ENCODE data around the gene NTSR1. TPM values are rescaled to one million over a fixed set of nuclear protein-coding genes. Genes with fewer than 3 reads are reported as not detected.
A peak's percentile ranks its signal among the peaks of the same experiment; 100 is the strongest.

Gene NTSR1
- 0.05 TPM in 1 of 2 replicates, not detected in the other for total RNA-seq

DNA sequence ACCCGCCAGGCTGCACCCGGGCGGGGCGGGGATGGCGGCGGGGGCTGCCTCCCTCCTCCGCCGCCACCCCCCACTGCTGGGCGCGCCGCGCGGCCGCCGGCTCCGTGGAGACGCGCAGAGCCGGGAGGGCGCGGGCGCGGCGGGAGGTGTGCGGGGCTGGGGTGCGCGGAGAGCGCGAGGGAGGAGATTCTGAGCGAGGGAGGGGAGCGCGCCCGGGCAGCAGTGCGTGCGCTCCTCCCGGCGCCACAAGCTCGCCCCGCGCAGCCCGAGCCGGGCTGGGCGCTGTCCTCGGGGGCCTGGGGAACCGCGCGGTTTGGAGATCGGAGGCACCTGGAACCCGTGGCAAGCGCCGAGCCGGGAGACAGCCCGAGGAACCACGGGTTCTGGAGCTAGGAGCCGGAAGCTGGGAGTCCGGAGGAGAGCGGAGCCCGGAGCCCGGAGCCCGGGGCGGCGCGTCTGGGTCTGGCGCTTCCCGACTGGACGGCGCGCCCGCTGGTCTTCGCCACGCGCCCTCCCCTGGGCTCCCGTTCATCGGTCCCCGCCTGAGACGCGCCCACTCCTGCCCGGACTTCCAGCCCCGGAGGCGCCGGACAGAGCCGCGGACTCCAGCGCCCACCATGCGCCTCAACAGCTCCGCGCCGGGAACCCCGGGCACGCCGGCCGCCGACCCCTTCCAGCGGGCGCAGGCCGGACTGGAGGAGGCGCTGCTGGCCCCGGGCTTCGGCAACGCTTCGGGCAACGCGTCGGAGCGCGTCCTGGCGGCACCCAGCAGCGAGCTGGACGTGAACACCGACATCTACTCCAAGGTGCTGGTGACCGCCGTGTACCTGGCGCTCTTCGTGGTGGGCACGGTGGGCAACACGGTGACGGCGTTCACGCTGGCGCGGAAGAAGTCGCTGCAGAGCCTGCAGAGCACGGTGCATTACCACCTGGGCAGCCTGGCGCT is at the start of gene NTSR1:
TSS of gene NTSR1 (plus strand) at position 246 of the 946 bp plus-strand sequence. CDS start at position 618, 372 bp downstream.
- peak; percentile 12 for DNase-seq

DNA sequence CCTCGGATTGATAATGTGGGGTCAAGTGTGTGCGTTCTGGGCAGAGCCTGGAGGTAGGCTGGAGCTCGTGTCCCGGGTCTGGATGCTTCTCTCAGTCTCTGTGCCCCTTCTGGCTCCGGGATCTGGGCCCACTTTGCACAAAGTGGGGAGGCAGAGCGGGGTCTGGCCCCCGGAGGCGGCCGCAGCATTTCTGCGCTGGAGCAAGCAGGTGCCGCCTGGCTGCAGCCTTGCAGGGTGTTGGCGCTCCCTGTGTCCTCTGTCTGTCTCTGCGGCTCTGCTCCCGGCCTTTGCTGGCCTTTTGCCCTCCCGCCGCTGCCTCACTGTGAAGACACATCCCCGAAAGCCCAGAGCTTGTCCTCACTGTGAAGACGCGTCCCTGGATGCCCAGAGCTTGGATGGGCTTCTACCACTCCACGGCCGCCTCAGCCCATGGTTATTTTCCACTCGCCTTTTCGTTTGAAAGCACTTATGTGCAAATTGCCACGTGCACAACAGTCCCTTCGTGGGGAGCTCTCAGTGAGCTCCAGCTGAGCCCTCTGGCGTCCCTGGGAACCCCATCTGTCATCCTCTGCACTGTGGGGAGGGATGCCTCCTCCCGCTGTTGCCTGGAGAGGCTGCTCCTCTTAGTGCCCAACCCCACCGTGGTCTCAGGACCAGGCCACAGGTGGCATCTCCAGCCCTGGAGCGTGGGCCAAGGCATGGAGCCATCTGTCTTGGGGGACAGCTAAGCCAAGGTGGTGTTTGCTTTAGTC is 49.0 kb upstream of the NTSR1 start:
- DNase-seq, result no peak

DNA sequence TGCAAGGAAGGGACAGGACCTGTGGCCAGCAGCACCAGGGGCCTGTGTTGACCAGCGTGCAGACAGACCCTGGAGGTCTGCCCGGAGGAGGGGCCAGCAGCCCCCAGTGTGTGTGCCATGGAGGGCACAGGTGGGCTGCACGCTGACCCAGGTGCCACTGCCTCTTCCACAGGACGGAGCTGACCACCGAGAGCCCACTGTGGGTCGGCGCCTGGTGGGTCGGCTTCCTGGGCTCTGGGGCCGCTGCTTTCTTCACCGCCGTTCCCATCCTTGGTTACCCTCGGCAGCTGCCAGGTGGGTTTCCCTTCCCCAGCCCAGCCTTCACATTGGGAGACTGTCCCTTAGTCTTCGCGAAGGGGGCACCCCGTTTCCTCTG is 48.4 kb upstream of the NTSR1 start:
- no peak for DNase-seq

DNA sequence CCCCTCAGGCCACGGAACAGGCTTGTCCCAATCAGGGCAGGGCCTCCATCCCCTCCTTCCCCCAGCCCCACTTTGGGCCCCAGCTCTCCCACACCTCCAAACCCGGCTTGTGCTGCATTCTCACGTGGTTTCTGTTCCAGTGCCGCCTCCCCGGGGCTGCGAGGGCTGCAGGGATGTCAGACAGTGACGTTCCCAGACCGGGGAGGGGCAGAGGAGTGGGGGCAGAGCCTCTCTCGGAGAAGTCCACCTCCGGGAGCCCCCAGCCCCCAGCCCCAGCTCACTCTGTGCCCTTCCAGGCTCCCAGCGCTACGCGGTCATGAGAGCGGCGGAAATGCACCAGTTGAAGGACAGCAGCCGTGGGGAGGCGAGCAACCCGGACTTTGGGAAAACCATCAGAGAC is 47.9 kb upstream of the NTSR1 start:
- DNase-seq, result no peak

DNA sequence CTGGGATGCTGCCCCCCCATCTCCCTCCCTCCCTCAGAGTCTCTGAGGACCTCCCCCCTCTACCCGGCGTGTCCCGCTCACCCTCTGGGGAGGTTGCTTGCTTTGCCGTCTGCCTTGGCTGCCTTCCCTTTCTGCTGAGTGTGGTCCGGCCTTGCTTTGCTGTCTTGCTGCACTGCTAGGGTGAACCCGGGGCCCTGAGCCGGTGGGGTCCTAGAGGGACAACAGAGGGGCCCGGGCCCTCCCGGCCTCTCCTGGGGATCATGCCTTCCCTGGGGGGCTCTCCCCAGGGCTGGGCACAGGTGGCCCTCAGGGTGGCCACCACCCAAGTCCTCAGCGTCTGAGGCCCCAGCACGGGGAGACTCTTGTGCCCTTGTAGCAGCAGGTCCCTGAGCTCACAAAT is 47.0 kb upstream of the NTSR1 start:
- no peak for DNase-seq

DNA sequence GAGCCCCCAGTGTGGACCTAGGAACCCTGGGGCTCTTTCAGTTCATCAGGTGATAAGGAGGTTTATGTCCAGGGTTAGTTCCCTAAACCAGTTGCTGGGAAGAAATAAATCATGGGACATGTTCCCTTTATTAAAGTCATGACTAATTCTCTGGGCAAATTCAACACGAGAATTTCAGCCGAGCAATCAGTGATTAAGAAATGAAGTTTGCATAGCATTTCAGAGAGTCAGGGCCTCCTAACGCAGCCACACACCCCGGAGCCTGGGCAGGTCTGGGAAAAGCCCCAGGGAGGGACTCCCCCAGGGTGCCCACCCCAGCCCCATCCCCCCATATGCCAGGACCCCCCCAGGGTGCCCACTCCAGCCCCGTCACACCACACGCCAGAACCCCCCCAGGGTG is 46.2 kb upstream of the NTSR1 start:
- DNase-seq, result no peak

DNA sequence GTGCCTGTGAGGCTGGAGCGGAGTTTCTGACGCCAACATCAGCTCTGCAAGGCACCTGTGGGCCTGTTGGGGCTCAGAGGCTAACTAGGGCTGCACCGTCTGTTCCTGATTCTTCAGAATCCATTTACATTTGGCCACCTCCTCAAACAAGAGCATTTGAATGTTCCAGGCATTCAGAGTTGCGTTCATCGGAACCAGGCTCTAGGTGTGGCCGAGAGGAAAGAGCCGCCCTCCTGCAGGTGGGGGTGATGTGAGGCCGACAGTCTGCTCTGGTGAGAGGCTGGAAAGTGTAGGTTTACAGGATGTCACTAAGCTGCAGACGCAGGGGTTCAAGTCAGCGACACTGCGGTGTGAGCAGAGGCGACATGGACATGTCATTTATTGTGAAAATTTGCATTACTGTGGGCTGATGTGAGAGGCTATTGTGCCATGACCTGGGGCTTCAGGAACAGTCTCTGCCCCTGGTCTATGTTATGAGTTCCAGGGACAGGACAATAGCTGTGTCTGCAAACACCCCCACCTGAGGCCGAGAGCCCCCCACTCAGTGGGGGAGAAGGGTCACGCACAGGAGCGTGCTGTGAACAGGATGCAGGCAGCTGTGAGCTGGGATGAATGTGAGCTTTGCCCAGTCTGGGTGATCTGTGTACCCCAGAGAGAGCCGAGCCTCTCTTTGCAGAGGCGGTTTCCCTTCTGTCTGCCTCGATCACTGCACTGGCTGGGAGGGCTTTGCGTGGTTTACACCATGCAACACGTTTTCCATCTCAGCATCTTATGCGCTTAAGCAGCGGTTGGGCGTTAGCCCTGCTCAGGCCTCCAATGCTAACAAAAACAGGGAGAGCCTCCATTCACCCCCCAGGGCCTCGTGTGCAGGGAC is 45.3 kb upstream of the NTSR1 start:
- DNase-seq, result no peak

DNA sequence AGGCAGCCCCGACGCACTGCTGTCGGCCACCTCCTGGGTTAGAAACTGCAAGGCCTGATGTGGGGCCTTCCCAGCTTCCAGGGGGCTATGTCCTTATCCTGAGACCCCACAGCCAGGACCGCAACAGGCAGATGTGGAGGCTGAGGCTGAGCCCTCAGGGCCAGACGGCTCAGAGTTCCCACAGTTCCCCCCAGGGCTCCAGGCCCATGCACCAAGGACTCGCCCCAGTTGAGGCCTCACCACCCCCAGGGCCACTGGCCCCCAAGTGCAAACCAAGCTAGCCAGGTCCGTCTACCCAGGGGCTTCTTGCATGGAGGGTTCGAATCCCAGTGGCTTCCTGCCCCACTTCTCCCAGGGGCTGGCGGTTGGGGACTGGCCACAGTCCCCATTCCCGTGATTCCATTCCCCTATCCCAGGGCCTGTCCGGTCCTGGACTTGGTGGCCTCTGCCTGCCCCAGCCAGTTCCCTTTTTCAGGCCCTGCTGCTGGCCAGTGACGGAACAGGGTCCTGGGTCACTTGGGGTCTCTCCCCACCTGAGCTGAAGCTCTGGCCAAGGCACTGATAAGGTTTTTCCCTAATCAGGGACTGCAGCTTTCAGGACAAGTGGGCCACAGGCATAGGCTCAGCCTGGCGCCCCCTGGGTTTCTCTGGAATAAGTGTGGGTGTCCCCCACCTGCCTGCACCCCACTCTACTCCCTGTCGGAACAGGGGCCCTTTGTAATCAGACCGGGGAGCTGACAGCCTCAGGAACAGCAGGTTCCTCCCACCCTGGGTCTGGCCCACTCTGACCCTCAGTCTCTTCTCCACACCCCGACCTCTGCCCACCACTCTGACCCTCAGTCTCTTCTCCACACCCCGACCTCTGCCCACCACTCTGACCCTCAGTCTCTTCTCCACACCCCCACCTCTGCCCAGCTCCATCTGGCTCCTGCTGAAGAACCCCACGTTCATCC is 44.3 kb upstream of the NTSR1 start:
- DNase-seq, result no peak

DNA sequence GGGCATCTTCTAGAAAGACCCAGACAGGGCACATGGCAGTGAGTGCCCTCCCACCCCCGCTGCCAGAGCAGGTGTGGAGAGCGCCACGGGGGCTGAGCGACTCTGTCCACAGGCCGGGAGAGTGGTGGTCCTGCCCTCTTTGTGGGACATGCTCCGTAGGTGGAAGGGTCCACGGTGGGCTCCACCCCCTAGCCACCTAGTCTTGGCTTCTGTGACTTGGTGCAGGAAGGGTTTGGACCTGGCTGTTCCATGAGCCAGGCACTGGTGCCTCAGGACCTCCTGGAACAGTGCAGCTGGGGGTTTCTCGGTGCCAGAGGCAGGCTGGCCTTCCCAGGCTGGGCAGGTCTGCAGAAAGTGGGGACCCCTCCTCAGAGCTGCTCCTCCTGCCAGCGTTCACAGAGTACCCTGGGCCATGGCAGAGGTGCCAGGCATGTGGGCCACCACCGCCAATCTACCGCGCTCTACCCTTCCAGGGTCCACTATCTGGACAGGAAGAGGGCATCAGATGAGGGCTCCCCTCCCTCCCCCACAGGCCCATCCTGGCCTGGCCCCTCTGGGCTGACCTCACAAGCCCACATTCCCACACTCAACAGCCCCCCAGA is 43.4 kb upstream of the NTSR1 start:
- no peak for DNase-seq

DNA sequence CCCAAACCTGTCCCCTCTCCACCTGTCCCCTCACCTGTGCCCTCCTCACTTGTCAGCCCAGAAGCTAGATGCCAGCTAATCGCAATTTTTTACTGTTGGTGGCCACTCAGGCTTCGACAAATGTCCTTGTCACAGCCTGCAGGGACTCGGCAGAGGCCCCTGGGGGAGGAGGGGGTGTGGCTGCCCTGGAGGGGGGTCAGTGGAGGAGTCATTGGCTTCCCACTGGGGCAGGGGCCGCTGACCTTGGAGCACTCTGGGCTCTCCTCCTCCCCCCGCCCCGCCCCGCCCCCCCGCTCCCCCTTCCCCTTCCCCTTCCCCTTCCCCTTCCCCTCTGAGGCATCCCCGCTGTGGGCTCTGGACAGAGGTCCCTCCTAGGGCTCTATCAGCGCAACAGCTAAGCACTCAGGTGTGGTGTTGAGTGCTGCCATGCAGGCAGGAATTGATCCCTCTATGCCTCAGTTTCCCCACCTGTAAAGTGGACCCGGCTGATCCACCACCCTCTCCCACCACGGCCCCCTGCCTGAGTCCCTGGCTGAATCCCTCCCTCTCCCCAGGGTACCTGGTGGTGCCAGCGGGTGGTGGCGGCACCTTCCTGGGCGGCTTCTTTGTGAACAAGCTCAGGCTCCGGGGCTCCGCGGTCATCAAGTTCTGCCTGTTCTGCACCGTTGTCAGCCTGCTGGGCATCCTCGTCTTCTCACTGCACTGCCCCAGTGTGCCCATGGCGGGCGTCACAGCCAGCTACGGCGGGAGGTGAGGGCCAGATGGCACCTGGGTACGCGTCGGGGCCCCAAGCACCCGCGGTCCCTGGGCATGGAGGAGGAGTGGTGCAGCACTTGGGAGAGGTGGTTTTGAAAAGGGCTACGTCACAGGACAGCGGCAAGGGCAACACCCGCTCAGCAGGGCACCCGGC is 42.6 kb upstream of the NTSR1 start:
- no peak for DNase-seq

DNA sequence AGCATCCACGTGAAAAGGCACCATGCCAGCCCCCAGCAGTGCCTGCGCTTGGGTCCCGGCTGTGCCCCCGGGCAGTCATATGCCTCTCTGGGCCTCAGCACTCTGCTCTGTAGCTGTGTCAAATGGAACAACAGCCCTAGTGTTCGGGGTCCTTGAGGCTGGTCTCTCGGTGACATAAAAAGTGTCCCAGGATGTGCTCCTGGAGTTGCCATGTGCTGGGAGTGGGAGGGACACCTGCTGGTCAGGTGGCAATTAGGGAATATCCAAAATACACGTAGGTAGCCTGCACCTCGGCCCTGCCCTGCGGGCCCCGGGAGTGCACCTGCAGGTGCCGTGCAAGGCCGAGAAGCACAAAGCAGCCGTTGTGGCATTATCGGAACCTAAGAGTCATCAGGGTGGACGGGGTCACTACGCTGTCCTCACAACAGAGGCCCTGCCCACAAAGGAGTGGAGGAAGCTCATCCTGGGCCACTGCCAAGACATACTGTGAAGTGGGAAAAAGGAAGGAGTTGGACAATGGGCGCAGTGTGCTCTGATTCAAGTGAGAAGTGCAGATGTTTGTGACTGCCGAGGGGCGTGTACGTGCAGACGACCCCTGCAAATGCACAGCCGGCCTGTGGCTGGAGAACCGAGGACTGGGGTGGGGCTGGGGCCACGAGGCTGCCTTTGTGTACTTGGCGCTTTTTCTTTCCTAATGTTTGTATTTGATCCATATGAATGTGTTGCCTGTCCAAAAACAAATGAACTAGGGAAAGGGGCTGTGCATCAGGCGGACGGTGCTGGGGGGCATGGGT is 41.7 kb upstream of the NTSR1 start:
- peak; percentile 84 for DNase-seq

DNA sequence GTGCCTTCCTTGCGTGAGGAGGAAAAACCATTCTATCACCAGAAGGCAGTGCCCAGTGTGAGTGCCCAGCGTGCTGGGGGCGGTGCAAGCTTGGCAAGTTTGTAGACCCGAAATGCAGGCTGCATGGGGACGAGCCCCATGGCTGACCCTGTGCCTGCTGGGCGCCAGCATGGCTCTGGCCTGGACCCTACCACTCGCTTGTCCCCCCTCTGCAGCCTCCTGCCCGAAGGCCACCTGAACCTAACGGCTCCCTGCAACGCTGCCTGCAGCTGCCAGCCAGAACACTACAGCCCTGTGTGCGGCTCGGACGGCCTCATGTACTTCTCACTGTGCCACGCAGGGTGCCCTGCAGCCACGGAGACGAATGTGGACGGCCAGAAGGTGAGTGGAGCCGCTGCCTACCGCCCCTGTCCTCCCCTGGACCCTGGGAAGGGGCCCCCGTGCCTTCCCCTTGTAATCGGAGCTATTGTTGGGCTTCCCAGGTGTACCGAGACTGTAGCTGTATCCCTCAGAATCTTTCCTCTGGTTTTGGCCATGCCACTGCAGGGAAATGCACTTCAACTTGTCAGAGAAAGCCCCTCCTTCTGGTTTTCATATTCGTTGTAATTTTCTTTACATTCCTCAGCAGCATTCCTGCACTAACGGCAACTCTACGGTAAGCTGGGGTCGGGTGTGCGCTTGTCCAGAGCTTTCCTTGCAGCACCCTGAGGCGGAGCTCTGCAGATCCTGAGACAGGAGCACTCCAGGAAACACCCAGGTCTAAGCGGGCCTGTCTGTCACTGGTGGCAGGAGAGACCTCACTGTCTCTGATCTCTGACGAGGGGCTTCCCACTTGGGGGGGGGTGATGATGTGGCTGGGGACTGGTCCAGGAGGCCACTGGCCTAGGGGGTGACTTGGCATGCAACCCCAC is 40.9 kb upstream of the NTSR1 start:
- no peak for DNase-seq

DNA sequence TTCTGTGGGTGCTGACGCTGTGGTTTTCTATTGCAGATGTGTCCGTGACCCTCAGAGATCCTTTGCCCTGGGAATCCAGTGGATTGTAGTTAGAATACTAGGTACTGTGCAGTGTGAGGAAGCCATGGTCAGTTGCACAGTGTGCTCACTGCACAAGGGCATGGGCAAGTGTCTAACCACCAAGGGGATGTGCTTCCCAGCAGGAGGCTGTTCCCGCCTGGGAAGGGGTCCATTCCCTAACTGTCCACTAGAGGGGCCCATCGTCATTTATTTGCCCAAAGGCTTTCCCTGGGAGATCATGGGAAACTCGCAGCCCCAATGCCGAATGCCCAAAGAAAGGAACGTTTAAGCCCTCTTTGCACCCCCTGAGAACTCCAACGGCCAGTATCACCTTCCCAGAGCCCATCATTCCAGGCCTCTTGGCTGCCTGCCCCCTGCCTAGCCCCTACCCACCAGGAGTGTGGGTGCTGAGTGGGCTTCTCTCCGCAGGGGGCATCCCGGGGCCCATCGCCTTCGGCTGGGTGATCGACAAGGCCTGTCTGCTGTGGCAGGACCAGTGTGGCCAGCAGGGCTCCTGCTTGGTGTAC is 40.1 kb upstream of the NTSR1 start:
- DNase-seq, result peak; percentile 87

DNA sequence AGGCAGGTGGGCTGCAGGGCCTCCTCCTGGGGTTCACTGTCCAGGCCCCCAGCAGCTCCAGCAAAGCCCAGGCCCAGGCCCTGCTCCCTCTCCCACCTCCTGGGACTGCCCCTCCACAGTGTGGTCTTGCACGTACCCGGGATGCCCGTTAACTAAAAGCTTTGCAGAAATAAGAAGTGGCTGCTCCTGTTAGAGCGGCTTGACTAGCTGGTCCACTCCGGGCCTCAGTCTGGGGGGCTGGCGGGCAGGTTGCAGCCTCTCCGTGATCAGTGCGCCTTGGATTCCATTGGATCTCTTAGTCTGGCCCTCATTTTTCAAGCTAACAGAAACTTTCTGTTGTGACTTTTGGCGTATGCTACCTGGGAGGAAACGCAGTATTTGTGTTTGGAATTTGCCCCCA is 39.4 kb upstream of the NTSR1 start:
- DNase-seq, result no peak

DNA sequence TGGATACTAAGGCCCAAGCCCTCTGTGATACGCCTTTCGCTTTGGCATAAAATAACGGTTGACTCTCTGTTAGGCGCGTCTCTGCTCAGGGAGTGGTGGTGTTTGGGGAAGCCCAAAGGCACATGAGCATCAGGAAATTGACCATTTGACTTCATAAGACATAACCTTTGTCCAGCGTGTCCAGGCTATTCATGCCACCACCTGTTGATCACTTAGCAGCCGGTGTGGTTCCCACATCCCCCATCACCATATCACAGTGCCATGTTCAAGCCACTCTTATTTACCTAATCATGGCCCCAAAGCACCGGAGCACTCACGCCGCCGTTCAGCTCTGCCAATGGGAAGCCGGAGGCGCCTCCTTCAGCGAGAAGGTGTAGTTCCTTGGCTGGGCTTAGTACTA is 38.5 kb upstream of the NTSR1 start:
- DNase-seq, result no peak

DNA sequence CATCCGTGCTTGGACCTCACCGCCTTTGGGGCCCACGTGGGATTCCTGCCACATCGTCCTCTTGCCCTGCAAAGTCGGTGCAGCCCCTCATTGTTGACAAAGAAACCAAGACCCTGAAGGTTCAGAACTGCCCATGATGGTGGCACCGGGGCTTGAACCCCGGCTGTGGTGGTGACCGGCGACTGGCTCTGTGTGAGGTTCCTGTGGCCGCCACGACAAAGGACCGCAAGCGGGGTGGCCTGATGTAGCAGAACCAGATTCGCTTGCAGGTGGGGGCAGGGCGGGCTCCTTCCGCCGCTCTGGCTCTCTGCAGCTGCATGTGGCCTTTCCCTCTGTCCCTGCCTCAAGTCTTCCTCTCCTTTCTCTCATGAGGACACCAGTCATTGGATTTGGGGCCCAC is 37.6 kb upstream of the NTSR1 start:
- DNase-seq, result no peak

DNA sequence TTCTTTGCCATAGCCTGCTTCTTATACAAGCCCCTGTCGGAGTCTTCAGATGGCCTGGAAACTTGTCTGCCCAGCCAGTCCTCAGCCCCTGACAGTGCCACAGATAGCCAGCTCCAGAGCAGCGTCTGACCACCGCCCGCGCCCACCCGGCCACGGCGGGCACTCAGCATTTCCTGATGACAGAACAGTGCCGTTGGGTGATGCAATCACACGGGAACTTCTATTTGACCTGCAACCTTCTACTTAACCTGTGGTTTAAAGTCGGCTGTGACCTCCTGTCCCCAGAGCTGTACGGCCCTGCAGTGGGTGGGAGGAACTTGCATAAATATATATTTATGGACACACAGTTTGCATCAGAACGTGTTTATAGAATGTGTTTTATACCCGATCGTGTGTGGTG is 36.9 kb upstream of the NTSR1 start:
- DNase-seq, result no peak

DNA sequence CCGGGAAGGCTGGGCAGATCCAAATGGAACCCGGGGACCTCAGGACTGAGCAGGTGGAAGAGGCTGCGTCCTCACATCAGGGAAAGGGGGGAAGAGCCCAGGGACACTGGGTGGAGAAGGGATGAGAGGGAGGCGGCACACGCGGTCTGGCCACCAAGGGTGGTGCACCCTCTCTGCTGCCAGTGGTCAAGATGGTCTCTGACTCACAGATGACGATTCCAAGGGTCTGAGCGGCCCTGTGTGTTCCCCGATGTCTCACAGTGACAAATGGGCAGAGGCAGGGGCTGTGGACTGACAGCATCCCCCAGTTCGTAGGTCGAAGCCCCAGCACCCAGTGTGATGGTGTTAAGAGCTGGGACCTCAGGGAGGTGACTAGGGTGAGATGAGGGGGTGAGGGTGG is 34.3 kb upstream of the NTSR1 start:
- DNase-seq, result no peak
